PC-3 (cell line): ENCODE data around the gene KYAT1.
"Not testable (repeated sequence)": the region's sequence is repeated elsewhere in the genome, so short reads cannot be mapped to it uniquely, and the experiment has no call there.

Experiments used
- CTCF ChIP-seq: fragments of 300-600 bp; sonication (generic); conservative IDR thresholded peaks from 2 replicates; pipeline ENCODE4 v1.5.1; 2017; ENCODE audit warnings: antibody characterized with exemption, low read depth, mild to moderate bottlenecking, low read length
- EZH2phosphoT487 ChIP-seq: fragments of 300-600 bp; sonication (generic); IDR thresholded peaks from 2 replicates; pipeline ENCODE4 v1.6.1; 2018; ENCODE audit warnings: mild to moderate bottlenecking, antibody characterized with exemption, low read length, borderline replicate concordance

DNA sequence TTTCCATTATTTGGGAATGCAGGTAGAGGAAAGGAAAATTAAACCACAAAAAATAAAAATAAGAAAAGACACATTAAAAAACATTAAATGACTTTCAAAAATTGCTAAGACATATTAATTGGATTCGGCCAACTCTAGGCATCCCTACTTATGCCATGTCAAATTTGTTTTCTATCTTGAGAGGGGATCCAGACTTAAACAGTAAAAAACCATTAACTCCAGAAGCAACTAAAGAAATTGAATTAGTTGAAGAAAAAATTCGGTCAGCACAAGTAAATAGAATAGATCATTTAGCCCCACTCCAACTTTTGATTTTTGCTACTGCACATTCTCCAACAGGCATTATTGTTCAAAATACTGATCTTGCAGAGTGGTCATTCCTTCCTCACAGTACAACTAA is 29.1 kb downstream of the KYAT1 start:
- TF ChIP-seq CTCF, EZH2phosphoT487: not testable (repeated sequence)
